Dedifferentiated amniotic fluid mesenchymal stem cell (primary cell): ENCODE results near the gene TNNI3.
"Not testable (repeated sequence)": the region's sequence is repeated elsewhere in the genome, so short reads cannot be mapped to it uniquely, and the experiment has no call there.

Experiments used
- DNase-seq: peaks from one replicate; pipeline ENCODE4 v3.0.0-alpha.2; 2016; ENCODE audit errors: extremely low spot score

The TNNI3 gene

GRCh38 chr19:55113570-55114039 lies 43.9 kb downstream of the TNNI3 start:
- peak; percentile 32 for DNase-seq

GRCh38 chr19:55112777-55113569 lies 44.6 kb downstream of the TNNI3 start:
- DNase-seq = no peak

- DNase-seq = no peak
Measured at GRCh38 chr19:55112246-55112776, 45.2 kb downstream of the TNNI3 start.

- no peak for DNase-seq
Measured at GRCh38 chr19:55111238-55111831, 46.2 kb downstream of the TNNI3 start.

- DNase-seq = no peak
Measured at GRCh38 chr19:55109527-55110291, 47.8 kb downstream of the TNNI3 start.

- not testable (repeated sequence) for DNase-seq
Measured at GRCh38 chr19:55107252-55107651, 50.3 kb downstream of the TNNI3 start.

GRCh38 chr19:55106591-55106990 lies 50.9 kb downstream of the TNNI3 start:
- DNase-seq = no peak

GRCh38 chr19:55105237-55105636 lies 52.3 kb downstream of the TNNI3 start:
- no peak for DNase-seq

- no peak for DNase-seq
Measured at GRCh38 chr19:55103190-55103589, 54.3 kb downstream of the TNNI3 start.
